Activated CD8-positive, alpha-beta memory T cell treated with anti-CD3 and anti-CD28 coated beads for 24 hours (primary cell): Measurements from ENCODE around the gene SERTAD3.
"Not testable (repeated sequence)": the region's sequence is repeated elsewhere in the genome, so short reads cannot be mapped to it uniquely, and the experiment has no call there.

Experiments
- DNase-seq: peaks from one replicate; pipeline ENCODE4 v3.0.0-alpha.2; 2020

The SERTAD3 gene

DNA sequence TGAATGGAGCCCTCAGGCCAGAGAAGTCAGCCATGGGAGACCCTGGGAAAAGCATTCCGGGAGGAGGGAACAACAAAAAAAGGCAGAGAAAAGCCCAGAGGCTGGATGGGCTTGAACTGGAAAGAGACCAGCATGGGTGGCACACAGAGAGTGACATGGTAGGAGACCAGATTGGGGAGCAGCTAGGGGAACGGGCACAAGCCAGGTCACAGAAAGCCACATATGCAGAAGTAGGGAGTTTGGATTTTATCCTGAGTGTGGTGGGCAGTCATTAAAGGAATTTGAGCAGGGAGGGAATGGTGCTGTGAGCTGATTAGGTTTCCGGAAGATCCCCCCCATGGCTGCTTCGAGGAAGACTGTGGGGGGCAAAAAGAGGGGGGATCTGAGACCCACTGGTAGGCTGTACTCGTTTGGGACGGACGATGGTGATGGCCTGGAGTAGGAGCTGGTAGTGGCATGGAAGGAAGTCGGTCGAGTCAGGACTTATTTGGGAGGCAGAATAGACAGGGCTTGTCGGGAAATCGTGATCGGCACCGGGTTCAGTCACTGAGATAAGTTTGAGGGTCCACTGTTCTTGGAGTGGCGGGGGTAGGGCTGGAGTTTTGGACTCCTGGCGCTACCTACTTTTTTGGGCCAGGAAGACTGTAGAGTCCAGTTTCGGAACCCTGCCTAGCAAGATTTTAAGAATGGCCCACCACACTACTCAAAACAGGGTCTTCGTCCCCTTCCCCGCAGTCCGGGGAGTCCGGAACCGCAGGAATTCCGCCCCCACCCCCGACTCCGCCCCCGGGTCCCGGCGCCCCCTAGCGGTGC, 19.3 kb downstream of the SERTAD3 start:
- DNase-seq = no peak

DNA sequence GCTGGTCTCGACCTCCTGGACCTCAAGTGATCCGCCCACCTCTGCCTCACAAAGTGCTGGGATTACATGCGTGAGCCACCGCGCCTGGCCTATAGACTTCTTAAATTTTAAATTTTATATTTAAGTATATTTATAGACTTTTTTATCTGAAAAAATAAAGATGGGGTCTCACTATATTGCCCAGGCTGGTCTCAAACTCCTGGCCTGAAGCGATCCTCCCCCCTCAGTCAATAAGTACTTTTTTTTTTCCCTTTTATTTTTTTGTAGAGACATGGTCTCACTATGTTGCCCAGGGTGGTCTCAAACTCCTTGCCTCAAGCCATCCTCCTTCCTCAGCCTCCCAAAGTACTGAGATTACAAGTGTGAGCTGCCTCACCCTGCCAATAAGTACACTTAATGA, 20.2 kb downstream of the SERTAD3 start:
- no peak for DNase-seq

DNA sequence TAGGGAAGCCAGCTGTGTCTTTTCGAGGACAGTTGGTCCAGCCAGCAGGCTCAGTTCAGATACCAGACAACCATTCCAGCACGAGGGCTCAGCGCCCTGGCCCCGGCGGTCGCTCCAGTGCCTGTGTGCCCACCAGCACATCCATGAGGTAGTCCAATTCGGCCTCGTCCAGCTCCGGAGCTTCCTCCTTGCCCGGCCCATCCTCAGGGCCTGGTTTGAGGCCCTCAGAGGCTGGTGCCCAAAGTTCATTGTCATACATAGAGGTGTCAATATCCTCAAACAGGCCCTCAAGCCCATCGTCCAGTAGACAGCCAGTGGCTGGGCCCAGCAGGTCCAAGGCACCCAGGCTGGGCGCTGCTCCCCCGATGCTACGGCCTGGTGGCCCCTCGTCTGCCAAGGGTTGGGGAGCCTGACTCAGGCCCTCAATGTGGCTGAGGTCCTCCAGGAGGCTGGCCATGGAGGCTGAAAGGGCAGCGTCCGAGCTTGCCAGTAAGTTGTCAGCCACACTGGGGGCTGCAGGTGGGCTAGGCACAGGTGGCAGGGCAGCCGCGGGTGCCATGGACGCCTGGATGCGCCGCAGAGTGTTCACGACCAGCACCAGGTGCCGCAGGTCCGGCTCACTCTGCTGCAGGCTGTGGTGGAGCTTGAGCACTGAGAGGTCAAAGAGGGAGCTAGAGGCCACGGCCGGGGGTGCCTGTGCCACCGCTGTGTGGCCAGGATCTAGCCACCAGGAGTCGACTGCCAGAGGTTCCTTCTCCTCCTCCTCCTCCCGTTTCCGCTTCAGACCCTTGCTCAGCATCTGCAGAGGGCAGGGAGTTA, 21.2 kb downstream of the SERTAD3 start:
- DNase-seq = no peak

DNA sequence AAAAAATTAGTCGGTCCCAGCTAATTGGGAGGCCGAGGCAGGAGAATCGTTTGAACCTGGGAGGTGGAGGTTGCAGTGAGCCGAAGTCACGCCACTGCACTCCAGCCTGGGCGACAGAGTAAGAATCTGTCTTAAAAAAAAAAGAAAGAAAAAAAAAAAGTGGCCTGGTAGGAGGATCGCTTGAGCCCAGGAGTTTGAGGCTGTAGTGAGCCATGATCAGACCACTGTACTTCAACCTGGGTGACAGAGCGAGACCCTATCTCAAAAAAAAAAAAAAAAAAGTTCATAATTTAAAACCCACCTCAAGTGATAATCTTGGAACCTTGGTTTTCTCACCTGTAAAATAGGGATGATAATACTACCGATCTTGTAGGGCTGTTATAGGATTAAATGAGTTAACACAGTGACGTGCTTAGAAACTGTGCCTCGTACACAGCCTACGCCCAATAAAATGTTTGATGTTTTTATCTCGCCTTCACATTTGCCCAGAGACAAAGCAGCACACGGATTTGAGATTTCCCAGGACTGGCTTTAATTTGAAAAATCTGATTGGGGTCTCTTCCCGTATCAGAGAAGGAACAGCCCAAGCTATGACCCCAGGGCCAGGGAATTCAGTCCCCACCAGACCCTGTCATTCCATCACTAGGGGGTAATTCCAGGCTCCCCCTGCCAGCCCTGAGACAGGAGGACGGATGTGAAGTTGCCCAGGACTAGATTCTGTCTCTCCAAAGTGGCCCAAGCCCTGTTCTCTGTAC, 22.0 kb downstream of the SERTAD3 start:
- DNase-seq = no peak

DNA sequence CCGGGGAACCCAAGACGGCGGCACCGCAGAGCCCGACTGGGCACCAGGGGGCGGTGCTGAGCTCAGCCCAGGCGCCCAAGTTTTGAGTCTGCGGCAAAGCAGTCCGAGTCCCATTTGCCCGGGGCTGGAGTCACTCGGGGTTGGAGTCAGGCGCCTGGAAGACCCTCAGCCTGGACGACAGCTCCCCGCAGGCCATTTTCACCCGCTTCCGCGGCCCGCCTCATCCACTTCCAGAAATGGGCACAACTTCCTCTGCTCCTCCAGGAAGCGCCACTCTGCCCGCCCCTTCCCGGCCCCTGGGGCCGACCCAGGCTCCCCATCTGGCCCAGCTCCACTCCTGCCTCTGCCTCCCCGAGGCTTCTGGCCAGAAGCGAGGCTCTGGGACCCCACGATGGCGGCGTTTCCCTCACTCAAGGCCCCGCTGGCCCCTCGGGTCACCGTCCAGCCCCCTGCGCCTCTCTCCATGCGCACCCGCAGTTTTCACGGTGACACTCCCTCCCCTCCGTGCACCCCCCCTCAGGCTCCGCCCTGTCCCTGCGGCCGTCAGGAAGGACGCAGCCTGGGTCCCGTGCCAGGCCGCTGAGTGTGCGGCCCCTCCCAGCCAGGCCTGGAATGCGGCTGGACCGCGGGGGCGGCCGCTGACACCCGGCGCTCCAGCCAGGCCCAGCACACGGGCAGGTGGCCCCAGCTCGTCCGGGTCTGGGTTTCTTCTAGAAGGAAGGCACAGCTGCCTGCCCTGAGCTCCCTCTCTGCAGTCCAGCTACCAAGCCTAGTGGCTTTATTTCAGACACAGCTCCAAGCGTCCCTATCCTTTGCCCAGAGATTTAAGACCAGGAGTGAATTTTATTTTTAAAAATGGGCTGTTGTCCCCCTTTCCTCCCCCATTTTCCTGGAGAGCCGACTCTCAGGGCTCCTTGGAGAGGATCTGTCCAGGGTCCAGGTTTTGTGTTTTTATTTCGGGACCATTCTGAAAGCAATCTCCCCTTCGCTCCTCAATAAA, 23.1 kb downstream of the SERTAD3 start:
- peak; percentile 91 for DNase-seq

DNA sequence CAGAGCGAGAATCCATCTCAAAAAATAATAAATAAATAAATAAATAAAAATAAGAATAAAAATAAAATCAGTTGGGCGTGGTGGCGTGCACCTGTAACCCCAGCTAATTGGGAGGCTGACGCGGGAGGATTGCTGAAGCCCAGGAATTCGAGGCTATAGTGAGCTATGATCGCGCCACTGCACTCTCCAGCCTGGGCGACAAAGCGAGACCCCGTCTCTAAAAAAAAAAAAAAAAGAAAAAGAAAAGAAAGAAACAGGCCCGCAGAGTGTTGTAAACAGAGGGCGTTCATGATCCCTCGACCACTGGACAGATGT, 23.7 kb downstream of the SERTAD3 start:
- no peak for DNase-seq

DNA sequence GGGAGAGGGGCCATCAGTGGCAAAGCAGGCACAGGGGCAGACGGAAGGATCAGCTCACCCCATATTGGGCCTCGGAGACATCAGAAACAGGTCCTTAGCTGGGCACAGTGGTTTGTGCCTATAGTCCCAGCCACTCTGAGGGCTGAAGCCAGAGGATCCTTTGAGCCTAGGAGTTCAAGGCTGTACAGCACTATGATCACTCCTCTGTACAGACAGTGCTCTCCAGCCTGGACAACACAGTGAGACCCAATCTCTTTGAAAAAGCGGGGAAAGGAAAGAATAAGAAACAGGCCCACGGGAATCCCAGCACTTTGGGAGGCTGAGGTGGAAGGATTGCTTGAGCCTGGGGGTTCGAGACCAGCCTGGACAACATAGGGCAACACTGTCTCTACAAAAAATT, 24.4 kb downstream of the SERTAD3 start:
- DNase-seq = no peak

DNA sequence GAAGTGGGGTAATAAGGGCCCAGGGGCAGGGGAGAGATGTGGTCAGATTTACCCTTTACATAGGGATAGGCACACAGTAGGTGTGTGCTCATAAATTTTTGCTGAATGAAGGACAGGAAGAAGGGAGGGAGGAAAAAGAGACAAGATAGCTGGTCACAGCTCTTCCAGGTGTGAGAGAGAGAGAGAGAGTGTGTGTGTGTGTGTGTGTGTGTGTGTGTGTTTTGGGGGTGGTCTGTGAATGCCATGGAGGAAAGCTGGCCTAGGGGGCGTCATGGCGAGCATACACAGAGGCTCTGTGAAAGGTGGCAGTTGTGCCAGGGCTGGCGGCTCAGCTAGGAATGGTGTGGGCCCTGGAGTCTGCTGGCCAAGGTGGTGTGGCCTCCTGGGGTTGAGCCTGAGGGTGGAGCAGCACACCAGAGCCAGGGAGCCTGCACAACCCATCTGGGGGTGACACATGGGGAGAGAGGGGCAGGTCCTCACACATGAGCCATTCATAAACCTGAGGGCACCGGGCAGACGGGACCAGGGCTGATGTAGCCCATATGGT, 25.0 kb downstream of the SERTAD3 start:
- no peak for DNase-seq

DNA sequence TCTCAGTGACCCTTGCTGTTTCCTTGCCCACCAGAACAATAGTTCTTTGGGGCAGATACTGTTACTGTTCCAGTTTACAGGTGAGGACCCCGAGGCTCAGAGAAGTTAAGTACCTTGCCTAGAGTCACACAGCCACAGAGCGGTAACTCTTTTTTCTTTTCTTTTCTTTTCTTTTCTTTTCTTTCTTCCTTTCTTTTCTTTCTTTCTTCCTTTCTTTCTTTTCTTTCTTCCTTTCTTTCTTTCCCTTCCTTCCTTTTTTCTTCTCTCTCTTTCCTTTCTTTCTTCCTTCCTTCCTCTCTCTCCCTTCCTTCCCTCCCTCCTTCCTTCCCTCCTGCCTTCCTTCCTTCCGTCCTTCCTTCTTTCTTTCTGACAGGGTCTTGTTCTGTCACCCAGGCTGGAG, 26.1 kb downstream of the SERTAD3 start:
- no peak for DNase-seq

DNA sequence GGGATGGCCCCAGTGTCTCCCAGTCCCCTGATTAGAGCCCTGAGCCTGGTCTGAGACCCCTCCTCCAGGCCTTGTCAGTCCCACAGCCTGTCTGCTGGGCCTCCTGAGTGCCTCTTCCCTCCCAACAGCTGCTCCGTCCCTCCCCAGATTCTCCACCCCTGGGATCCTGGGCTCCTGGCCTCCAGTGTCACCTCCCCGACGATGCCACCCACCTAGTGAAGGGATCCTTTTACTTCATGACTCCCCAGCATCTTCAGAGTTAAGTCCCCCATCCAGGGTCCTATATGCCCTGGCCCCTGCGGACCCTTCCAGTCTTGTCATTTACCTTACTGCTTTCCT, 26.5 kb downstream of the SERTAD3 start:
- no peak for DNase-seq

DNA sequence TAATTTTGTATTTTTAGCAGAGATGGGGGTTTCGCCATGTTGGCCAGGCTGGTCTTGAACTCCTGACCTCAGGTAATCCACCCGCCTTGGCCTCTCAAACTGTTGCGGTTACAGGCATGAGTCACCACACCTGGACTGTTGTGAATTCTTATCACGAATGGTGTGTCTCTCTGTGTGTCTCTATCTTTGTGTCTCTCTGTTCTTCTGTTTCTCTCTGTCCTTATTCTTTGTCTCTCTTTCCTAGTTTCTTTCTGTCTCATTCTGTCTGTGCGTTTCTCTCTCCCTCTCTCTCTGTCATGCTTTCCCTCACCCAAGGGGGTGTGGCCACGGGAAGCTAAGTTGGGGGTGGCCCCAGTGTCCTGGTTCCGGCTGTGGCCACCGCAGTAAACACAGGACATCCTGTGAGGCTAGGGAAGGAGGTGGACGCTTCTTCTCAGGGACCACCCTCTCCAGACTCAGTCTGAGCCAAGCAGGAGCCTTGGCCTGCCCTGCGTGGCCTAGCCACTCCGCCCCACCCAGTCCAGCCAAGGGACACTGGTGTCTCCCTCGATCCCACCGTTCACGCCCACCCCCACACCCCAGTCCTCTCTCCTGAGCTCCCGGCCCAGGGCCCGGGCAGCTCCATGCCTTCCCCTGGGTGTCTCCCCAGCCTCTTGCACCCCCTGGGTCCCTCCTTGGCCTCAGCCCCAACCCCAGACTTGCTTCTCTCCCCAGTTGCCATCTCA, 27.1 kb downstream of the SERTAD3 start:
- DNase-seq = no peak

DNA sequence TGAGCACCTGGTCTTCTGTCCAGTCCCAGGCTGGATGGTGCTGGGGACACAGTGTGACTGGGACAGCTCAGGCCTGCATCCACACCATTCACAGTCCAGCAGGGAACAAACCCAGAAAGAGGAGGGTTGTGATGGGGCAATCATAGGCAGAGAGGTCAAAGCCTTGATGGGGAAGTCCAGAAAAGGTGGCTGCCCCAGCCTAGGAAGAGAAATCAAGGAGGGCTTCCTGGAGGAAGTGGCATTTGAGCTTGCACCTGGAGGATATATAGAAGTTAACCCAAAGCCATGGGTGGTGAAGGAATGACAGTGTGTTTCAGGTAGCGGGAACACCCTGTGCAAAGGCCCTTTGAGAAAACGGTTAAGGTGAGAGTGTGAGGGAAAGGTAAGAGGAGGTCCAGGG, 28.4 kb downstream of the SERTAD3 start:
- no peak for DNase-seq

DNA sequence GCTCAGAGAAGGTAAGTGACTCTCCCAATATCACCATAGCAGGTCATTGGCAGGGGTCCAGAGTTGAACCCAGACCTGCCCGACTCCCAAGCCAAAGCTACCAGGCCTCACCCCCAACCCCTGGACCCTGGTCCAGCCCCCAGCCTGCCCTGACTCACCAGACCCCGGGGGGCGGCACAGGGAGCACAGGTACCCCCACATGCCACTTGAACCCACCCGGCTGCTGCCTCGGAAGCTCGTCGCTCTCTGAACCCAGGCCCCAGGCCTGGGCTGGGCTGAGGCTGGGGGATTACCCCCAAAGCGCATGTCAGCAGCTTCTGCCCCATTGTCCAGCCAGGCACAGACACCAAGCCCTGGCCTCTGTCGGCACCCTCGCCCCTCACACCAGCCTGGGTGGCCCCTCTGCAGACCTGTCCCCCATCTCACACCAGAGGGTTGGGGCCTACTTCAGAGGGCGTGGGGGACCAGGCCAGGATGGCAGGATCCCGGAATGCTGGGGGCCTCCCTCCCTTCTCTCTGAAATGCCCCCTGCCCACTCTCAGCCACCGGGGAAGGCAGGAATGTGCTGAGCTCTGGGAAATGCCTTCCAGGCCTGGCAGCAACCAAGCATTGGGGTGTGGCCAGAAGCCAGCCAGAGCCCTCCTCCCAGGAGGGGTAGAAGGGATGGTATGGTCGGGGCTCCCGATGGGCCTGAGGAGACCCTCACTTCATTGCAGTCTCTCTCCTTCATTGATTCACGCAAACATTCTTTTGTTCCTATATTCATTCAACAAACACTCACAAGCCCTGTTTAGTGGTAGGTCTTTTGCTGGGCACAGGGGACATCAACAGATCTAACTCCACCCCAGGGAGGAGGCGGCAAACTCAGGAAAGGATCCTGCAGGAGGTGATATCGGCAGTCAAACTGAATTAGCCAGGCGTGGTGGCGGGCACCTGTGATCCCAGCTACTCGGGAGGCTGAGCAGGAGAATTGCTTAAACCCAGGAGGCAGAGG, 29.3 kb downstream of the SERTAD3 start:
- DNase-seq = no peak

DNA sequence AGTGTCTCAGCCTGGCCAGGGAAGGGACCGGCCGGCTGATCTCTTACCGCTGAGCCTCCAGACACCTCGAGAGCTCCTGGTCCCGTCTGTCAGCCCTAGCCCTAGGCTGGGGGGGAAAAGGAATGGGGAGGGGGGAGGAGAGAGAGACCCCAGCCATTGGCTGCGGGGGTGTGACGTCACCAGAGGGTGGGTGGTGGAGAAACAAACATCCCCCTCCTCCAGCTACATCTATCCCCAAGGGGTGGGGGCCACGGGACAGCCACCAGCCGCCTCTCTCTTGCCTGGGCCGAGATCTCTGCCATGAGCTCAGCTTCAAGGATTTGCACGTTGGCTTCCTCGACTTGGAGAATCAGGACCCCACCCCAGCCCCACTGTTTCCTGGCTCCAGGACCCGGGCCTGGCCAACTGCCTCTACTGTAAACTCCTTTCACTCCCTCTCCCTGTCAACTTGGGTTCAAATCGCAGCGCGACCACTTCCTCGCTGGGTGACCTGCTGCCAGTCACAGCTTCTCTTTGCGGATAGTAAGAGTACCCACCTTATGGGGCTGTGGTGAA, 30.8 kb downstream of the SERTAD3 start, which contains the start of gene PRX:
PRX (minus strand) TSS at position 88 of the 555 bp plus-strand sequence. CDS start 5,446 bp downstream, outside the sequence.
- no peak for DNase-seq

DNA sequence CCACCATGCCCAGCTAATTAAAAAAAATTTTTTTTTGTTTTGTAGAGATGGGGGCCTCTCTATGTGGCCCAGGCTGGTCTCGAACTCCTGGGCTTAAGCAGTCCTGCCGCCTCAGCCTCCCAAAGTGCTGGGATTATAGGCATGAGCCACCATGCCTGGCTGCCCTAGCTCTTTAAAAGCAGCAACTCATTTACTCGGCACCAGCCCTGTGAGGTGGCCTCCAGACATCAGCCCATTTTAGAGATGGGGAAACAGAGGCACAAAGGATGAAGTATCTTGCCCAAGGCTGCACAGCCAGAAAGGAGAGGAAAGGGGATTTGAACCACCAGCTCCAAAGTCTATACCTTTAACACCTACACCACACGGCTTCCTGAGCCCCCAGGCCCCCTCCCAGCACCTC, 31.3 kb downstream of the SERTAD3 start:
- no peak for DNase-seq

DNA sequence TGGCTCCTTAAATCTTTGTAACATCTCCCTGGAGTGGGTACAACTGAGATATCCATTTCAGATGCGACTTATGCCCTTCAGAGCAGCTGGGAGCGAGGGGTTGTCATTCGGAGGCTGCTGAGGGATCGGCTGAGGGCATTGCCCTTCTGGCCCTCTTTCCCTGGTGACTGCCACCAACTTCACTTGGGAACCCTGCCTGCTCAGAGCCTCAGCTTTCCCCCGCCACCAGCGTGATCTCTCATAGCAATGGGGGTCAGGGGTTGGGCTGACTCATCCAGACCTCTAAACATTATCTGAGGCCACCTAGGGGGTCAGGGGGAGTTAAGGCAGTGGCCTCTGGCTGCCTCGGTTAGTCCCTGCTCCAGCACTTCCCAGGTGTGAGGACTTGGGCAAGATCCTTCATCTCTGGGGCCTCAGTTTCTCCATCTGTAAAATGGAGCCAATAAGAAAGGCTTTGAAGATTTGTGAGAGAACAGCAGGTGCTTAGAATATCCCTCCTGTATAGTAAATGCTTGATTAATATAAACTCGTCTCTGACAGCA, 32.1 kb downstream of the SERTAD3 start:
- DNase-seq = no peak

DNA sequence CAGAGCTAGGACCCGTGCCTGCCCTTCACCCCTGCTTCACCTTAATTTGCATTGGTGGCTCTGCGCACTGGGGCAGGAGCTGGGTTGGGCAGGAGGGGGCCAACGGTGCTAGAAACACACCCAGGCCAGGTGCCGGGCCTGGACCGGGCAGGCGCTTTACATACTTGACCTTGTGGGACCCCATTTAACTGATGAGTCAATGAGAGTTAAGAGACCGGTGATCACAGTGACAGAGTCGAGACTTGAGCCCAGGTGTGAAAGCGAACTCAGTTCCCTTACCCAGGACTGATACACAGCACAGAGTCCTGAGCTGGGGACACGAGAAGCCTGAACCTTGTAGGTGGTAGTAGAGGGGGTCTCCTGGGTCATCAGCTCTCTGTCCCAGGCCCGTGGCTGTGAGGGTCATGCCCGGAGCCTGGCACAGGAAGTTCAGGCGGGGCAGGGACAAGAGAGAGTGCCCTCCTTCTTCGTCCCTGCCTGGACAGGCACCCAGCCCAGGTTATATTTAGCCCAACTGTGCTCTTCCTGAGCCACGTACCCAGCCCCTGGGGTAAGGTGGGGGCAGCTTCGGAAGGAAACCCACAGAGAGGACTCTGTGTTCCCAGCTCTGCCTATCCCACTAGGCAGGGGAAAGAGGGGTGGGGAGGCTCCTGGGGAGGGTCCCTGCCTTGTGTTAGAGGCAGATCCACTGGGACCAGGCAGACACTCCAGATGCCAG, 32.9 kb downstream of the SERTAD3 start:
- no peak for DNase-seq

DNA sequence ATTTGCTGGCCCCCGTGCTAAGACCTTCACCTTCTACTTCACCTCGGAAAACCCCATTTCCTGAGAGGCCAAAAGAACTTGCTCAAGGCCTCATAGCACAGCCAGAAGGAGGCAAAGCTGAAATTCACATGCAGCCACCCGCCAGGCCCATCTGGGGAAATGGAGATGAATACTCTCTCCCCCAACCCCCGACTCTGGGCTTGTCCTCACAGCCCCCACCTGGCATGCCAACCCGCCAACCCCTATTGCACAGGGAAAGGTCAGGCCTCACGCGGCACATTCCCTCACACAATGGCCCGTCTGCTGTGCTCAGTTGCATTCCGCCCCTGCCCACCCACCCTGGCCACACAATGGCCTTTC, 34.1 kb downstream of the SERTAD3 start:
- DNase-seq = no peak

DNA sequence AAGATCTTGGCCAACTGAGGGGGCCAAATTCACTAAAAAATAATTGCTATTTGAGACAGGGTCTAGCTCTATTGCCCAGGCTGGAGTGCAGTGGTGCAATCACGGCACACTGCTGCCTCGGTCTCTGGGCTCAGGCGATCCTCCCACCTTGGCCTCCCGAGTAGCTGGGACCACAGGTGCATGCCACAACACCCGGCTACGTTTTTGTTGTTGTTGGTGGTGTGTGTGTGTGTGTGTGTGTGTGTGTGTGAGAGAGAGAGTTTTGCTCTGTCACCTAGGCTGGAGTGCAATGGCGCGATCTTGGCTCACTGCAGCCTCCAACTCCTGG, 35.6 kb downstream of the SERTAD3 start:
- DNase-seq = not testable (repeated sequence)
